Uterus (tissue), 4 donors: ENCODE measurements around the gene SSNA1. TPM values are rescaled to one million over a fixed set of nuclear protein-coding genes. Genes with fewer than 3 reads are reported as not detected.

ENCODE experiments used
- DNase-seq, 2 donors: peaks; one replicate each; pipeline ENCODE4 v3.0.0-alpha.2; 2019 to 2020
- H3K27ac ChIP-seq, 2 donors: fragments of 200-600 bp; sonication (generic); 1 replicate in 1 of 2; 2 replicates in 1 of 2; pipeline ENCODE4 v1.5.1; 2016 to 2018
- H3K27me3 ChIP-seq, 2 donors: fragments of 200-600 bp; sonication (generic); one replicate each; pipeline ENCODE4 v1.5.1; 2018 to 2019; ENCODE audit warnings: control low read depth in 1 of 2
- H3K36me3 ChIP-seq, 2 donors: fragments of 200-600 bp; sonication (generic); one replicate each; pipeline ENCODE4 v1.5.1; 2019; ENCODE audit warnings: control low read depth in 1 of 2
- H3K4me1 ChIP-seq, 2 donors: fragments of 200-600 bp; sonication (generic); one replicate each; pipeline ENCODE4 v1.5.1; 2018 to 2019; ENCODE audit warnings: control low read depth in 1 of 2
- H3K4me3 ChIP-seq, 2 donors: fragments of 200-600 bp; sonication (generic); 1 replicate in 1 of 2; 2 replicates in 1 of 2; pipeline ENCODE4 v1.5.1; 2018 to 2019; ENCODE audit warnings: mild to moderate bottlenecking in 1 of 2
- H3K9me3 ChIP-seq, 2 donors: fragments of 200-600 bp; sonication (generic); one replicate each; pipeline ENCODE4 v1.5.1; 2019; ENCODE audit warnings: control low read depth in 1 of 2
- POLR2A ChIP-seq, 2 donors: fragments of 450-650 bp; IDR thresholded peaks; one replicate each; pipeline ENCODE4 v1.6.1; 2016; ENCODE audit warnings: antibody characterized with exemption in 2 of 2, mild to moderate bottlenecking in 1 of 2, moderate library complexity in 1 of 2
- intact Hi-C: fragments of 100-400 bp; cut with DNase I; formaldehyde crosslinking; loops from one replicate; pipeline ENCODE4 v1.15.1; 2023; ENCODE audit warnings: low total_unique reads
- total RNA-seq, 4 donors: library from RNA; depleted of rRNA in 3 of 4; stranded (reverse); fragments of >200 nt in 3 of 4; gene quantifications; one replicate each; pipeline versions ENCODE4 v1.1.0 to v1.2.4, GENCODE V29; 2014 to 2023
- TF ChIP-seq, protein P1 (sequence below), 4 experiments: fragments of 200-600 bp in 2 of 4; fragments of 450-650 bp in 2 of 4; sonication (generic) in 2 of 4; IDR thresholded peaks; one replicate each; pipeline ENCODE4 v1.5.1; 2016 to 2019; ENCODE audit warnings: antibody characterized with exemption in 4 of 4, mild to moderate bottlenecking in 2 of 4, moderate library complexity in 1 of 4
- donor health status: DM: yes; HTN: yes; CAD: no.

The SSNA1 gene
- total RNA-seq, 4 donors from 2014 or later, result 17.1 to 47.1 (median 40.6) TPM

DNA sequence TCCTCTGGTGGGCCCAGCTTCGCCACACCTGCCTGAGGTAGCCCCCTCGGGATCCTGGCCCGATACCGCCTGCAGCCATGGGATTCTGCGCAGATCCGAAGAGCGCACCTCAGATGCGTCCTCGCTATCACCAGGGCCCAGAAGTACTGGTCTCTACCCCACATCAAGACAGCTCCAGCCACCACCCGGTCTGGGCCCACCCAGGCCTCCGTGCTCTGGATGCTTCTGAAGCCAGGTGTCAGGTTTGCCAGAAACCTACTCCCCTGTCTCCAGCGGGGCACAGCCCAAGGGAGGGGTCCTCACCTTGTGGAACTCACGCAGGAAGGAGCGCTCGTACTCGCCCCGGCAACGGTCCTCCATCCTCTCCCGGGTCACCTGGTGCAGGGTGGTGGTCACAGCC, 2.6 kb upstream of the SSNA1 start:
- H3K36me3 ChIP-seq, result no peaks in the 10 kb centered on the region
- no peaks in the 10 kb centered on the region for H3K27me3 ChIP-seq
- no peaks in the 10 kb centered on the region for H3K9me3 ChIP-seq
- no peak for TF ChIP-seq POLR2A (IDR thresholded peaks at IDR 0.05)
- TF ChIP-seq, protein P1, sequence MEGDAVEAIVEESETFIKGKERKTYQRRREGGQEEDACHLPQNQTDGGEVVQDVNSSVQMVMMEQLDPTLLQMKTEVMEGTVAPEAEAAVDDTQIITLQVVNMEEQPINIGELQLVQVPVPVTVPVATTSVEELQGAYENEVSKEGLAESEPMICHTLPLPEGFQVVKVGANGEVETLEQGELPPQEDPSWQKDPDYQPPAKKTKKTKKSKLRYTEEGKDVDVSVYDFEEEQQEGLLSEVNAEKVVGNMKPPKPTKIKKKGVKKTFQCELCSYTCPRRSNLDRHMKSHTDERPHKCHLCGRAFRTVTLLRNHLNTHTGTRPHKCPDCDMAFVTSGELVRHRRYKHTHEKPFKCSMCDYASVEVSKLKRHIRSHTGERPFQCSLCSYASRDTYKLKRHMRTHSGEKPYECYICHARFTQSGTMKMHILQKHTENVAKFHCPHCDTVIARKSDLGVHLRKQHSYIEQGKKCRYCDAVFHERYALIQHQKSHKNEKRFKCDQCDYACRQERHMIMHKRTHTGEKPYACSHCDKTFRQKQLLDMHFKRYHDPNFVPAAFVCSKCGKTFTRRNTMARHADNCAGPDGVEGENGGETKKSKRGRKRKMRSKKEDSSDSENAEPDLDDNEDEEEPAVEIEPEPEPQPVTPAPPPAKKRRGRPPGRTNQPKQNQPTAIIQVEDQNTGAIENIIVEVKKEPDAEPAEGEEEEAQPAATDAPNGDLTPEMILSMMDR (IDR thresholded peaks at IDR 0.05), result no peak
- no peak for DNase-seq
- intact Hi-C loops, result no loop called here
- H3K27ac ChIP-seq, result no peak overlapping the region
- no peak overlapping the region for H3K4me3 ChIP-seq
- peaks cover 14 to 24% of the 10 kb centered on the region in 2 donors for H3K4me1 ChIP-seq

DNA sequence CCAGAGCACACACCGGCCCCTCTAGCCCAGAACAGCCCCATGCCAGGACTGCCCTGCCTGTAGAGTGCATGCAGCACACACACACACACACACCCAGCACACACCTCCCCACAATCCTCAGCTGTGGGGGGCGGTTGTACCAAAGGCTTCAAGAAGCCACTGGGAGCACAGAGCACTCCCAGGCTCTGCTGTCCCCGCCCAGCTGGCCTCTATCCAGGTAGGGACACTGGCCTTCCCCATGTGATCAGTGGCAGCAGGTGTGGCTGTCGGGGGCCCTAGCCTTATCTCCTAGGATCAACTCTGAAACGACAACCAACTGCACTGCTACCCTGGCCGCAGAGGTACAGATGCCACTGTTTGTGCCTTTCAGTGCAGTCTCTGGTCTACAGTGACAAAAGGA, 2.1 kb upstream of the SSNA1 start:
- TF ChIP-seq, protein P1 (IDR thresholded peaks at IDR 0.05), result no peak
- TF ChIP-seq POLR2A (IDR thresholded peaks at IDR 0.05), result no peak
- H3K36me3 ChIP-seq, result no peaks in the 10 kb centered on the region
- peaks cover 14 to 24% of the 10 kb centered on the region in 2 donors for H3K4me1 ChIP-seq
- no peak for DNase-seq
- no peaks in the 10 kb centered on the region for H3K27me3 ChIP-seq
- H3K4me3 ChIP-seq, result no peak overlapping the region
- H3K9me3 ChIP-seq, result no peaks in the 10 kb centered on the region
- no peak overlapping the region for H3K27ac ChIP-seq
- intact Hi-C loops, result no loop called here

DNA sequence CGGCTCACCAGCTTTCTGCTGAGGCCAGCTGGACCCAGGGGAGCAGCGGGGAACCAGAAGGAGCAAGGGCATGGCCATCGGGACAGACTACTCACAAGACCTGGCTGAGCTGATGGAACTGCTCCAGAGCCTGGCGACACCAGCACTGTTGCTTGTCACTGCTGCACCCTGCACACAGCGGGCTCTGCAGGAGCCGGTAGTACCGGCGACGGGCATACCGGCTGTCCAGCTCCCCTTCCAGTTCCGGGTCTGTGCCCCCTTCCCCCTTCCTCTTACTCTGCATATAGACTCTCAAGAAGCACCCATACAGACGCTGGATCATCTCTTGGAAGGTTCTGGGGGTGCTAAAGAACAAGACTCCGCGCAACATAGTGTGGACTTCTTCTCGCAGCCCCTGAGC, 1.1 kb upstream of the SSNA1 start:
- no peaks in the 10 kb centered on the region for H3K36me3 ChIP-seq
- TF ChIP-seq POLR2A (IDR thresholded peaks at IDR 0.05), result no peak
- TF ChIP-seq, protein P1 (IDR thresholded peaks at IDR 0.05), result no peak
- H3K4me1 ChIP-seq, result peaks cover 14 to 24% of the 10 kb centered on the region in 2 donors
- no peak overlapping the region for H3K27ac ChIP-seq
- no peaks in the 10 kb centered on the region for H3K27me3 ChIP-seq
- no peak for DNase-seq
- intact Hi-C loops, result no loop called here
- H3K4me3 ChIP-seq, result peak overlapping the region; percentile 79 to 92
- no peaks in the 10 kb centered on the region for H3K9me3 ChIP-seq

DNA sequence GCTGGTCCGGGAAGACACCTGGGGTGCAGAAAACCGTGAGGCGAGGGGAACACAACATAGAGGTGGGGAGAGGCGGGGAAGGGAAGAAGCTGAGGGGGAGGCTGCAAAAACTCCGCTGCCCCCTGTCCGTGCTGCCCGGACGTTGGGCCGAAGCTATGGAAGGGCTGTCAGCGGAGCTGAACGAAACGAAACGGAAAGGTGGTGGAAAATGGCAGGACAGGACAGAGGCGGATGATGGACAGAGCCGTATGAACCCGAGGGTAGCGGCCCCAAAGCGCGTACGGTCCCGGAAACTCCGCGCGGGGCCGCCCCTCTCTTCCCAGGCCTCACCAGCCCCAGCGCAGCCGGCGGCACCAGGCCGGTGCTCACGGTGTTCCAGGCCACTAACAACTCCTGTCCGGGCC, 388 bp upstream of the SSNA1 start:
- Histone ChIP-seq H3K4me1 (peaks cover 14 to 24% of the 10 kb centered on the region in 2 donors), H3K9me3 (no peaks in the 10 kb centered on the region), H3K4me3 (peak overlapping the region; percentile 79 to 92), H3K27ac (peak overlapping the region; percentile 83 to 95), H3K27me3 (no peaks in the 10 kb centered on the region), H3K36me3 (no peaks in the 10 kb centered on the region)
- intact Hi-C loops, result no loop called here
- DNase-seq, result no peak
- TF ChIP-seq, protein P1 (IDR thresholded peaks at IDR 0.05), result no peak
- TF ChIP-seq POLR2A (IDR thresholded peaks at IDR 0.05), result no peak

DNA sequence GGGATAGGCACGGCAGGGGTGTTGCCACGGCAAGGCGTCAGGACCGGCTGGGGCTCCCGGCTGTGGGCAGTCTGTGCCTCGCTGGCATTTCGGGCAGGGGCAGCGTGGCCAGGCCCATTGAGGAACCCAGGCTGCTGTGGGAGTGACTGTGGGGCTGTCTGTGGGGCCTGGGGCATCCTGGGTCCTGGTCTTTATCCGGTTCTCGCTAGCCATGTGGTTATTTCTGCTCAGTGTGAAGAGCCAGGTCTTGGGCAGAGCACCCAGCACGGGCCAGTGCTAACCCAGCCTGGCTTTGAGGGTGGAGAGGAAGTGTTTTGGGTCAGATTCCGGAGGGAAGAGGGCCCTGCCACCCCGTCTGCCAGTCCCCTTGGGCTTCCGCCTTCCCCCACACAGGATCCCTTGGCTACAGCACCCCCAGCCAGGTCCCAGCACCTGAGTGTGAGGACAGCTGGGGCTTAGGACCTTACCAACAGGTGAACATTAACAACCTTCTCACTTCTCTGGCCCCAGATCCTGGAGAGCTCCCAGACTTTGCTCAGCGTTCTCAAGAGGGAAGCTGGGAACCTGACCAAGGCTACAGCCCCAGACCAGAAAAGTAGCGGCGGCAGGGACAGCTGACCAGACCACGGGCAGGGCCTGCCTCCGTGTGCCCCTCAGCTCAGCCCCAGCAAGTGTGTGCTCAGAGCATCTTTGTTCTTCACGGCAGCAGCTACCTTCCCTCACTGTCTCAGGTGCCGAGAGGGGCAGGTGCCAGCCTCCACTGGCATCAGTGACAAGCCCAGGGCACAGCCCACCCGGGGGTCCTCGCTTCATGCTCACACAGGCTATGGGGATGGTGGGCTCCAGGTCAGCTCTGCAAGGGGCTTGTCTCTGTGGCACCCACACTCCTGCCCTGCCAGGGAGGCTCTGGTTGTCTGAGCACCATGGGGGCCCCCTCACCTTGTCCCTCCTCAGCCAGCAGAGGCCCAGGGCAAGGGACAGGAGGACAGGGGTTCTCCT, 1.1 kb downstream of the SSNA1 start:
- H3K4me3 ChIP-seq, result peak overlapping the region; percentile 79 to 92
- H3K27me3 ChIP-seq, result no peaks in the 10 kb centered on the region
- H3K27ac ChIP-seq, result peak overlapping the region; percentile 83 to 95
- no peaks in the 10 kb centered on the region for H3K36me3 ChIP-seq
- intact Hi-C loops, result no loop called here
- H3K4me1 ChIP-seq, result peaks cover 14 to 24% of the 10 kb centered on the region in 2 donors
- DNase-seq, result no peak
- no peak for TF ChIP-seq POLR2A (IDR thresholded peaks at IDR 0.05)
- TF ChIP-seq, protein P1 (IDR thresholded peaks at IDR 0.05), result peak in 1 of 4 experiments; percentile 1
- H3K9me3 ChIP-seq, result no peaks in the 10 kb centered on the region
